IPS-15b (cell line): ENCODE measurements around the gene NAT10.
"Not testable (repeated sequence)": the region's sequence is repeated elsewhere in the genome, so short reads cannot be mapped to it uniquely, and the experiment has no call there.

Experiments
- H3K27me3 ChIP-seq: one replicate; pipeline ENCODE4 v1.6.1; 2013; ENCODE audit warnings: low read length; ENCODE audit not compliant: control insufficient read depth, insufficient read depth
- H3K36me3 ChIP-seq: one replicate; pipeline ENCODE4 v1.6.1; 2013; ENCODE audit warnings: low read length; ENCODE audit not compliant: control insufficient read depth, insufficient read depth
- H3K4me1 ChIP-seq: one replicate; pipeline ENCODE4 v1.6.1; 2013; ENCODE audit warnings: mild to moderate bottlenecking, low read length; ENCODE audit not compliant: control insufficient read depth, insufficient read depth
- H3K4me3 ChIP-seq: one replicate; pipeline ENCODE4 v1.5.1; 2013; ENCODE audit warnings: low read depth, low read length
- H3K9ac ChIP-seq: one replicate; pipeline ENCODE4 v1.6.1; 2013; ENCODE audit warnings: low read depth, mild to moderate bottlenecking, low read length
- H3K9me3 ChIP-seq: one replicate; pipeline ENCODE4 v1.6.1; 2013; ENCODE audit warnings: mild to moderate bottlenecking, low read length; ENCODE audit not compliant: control insufficient read depth, insufficient read depth

NAT10 gene

GRCh38 chr11:34105079-34105956 lies at the start of gene NAT10:
TSS of gene NAT10 (plus strand) at chr11:34105629. CDS start at chr11:34108226, 2,597 bp downstream.
- H3K27me3 ChIP-seq, result no peaks in the 10 kb centered on the region
- H3K4me3 ChIP-seq, result peak within 1 kb of the TSS; percentile 95
- H3K9me3 ChIP-seq, result no peaks in the 10 kb centered on the region
- peak within 1 kb of the TSS; percentile 99 for H3K9ac ChIP-seq
- peaks cover 9% of the 10 kb centered on the region for H3K36me3 ChIP-seq
- H3K4me1 ChIP-seq, result peaks cover 3% of the 10 kb centered on the region

- no peaks in the 10 kb centered on the region for H3K27me3 ChIP-seq
- no peak overlapping the region for H3K9ac ChIP-seq
- H3K4me1 ChIP-seq, result peaks cover 6% of the 10 kb centered on the region
- no peaks in the 10 kb centered on the region for H3K9me3 ChIP-seq
- no peaks in the 10 kb centered on the region for H3K36me3 ChIP-seq
- H3K4me3 ChIP-seq, result no peak overlapping the region
These were observed 48.8 kb upstream of the NAT10 start for GRCh38 chr11:34056672-34057071.

GRCh38 chr11:34063061-34063795 lies 42.2 kb upstream of the NAT10 start:
- H3K9me3 ChIP-seq, result no peaks in the 10 kb centered on the region
- no peaks in the 10 kb centered on the region for H3K27me3 ChIP-seq
- no peak overlapping the region for H3K4me3 ChIP-seq
- no peaks in the 10 kb centered on the region for H3K36me3 ChIP-seq
- no peaks in the 10 kb centered on the region for H3K4me1 ChIP-seq
- H3K9ac ChIP-seq, result no peak overlapping the region

GRCh38 chr11:34064291-34064690 lies 41.1 kb upstream of the NAT10 start:
- Histone ChIP-seq H3K27me3 (no peaks in the 10 kb centered on the region), H3K4me1 (no peaks in the 10 kb centered on the region), H3K36me3 (no peaks in the 10 kb centered on the region), H3K9ac (no peak overlapping the region), H3K9me3 (no peaks in the 10 kb centered on the region), H3K4me3 (no peak overlapping the region)

- Histone ChIP-seq H3K36me3 (no peaks in the 10 kb centered on the region), H3K4me3 (no peak overlapping the region), H3K9me3 (no peaks in the 10 kb centered on the region), H3K9ac (no peak overlapping the region), H3K27me3 (no peaks in the 10 kb centered on the region), H3K4me1 (no peaks in the 10 kb centered on the region)
These were observed 39.8 kb upstream of the NAT10 start for GRCh38 chr11:34065505-34066203.

- not testable (repeated sequence) for H3K27me3 ChIP-seq
These were observed 38.7 kb upstream of the NAT10 start for GRCh38 chr11:34066766-34067165.

GRCh38 chr11:34067383-34068065 lies 37.9 kb upstream of the NAT10 start:
- H3K4me3 ChIP-seq, result no peak overlapping the region
- H3K4me1 ChIP-seq, result no peaks in the 10 kb centered on the region
- no peak overlapping the region for H3K9ac ChIP-seq
- H3K36me3 ChIP-seq, result peaks cover 3% of the 10 kb centered on the region
- H3K9me3 ChIP-seq, result no peaks in the 10 kb centered on the region
- H3K27me3 ChIP-seq, result no peaks in the 10 kb centered on the region

More at GRCh38 chr11:34066766-34067165, 38.7 kb upstream of the NAT10 start:
- H3K9me3 ChIP-seq, H3K4me1 ChIP-seq, H3K36me3 ChIP-seq, H3K9ac ChIP-seq, H3K4me3 ChIP-seq: not testable (repeated sequence)

- Histone ChIP-seq H3K36me3 (peaks cover 9% of the 10 kb centered on the region), H3K9ac (no peak overlapping the region), H3K9me3 (no peaks in the 10 kb centered on the region)
These were observed 37.3 kb upstream of the NAT10 start for GRCh38 chr11:34068111-34068510.

GRCh38 chr11:34071306-34071705 lies 34.1 kb upstream of the NAT10 start:
- peaks cover 27% of the 10 kb centered on the region for H3K36me3 ChIP-seq
- H3K4me3 ChIP-seq, H3K9ac ChIP-seq, H3K9me3 ChIP-seq, H3K27me3 ChIP-seq, H3K4me1 ChIP-seq: not testable (repeated sequence)

More at GRCh38 chr11:34068111-34068510, 37.3 kb upstream of the NAT10 start:
- Histone ChIP-seq H3K4me3 (no peak overlapping the region), H3K4me1 (no peaks in the 10 kb centered on the region), H3K27me3 (no peaks in the 10 kb centered on the region)

- Histone ChIP-seq H3K27me3 (no peaks in the 10 kb centered on the region), H3K4me1 (no peaks in the 10 kb centered on the region), H3K9ac (no peak overlapping the region), H3K4me3 (no peak overlapping the region), H3K9me3 (no peaks in the 10 kb centered on the region), H3K36me3 (peaks cover 31% of the 10 kb centered on the region)
These were observed 33.4 kb upstream of the NAT10 start for GRCh38 chr11:34072041-34072440.

- Histone ChIP-seq H3K36me3 (peaks cover 37% of the 10 kb centered on the region), H3K27me3 (no peaks in the 10 kb centered on the region), H3K9me3 (no peaks in the 10 kb centered on the region), H3K9ac (no peak overlapping the region), H3K4me3 (no peak overlapping the region), H3K4me1 (no peaks in the 10 kb centered on the region)
These were observed 32.6 kb upstream of the NAT10 start for GRCh38 chr11:34072832-34073231.
